NCI-H1105 (cell line): ENCODE measurements around the gene ST8SIA3.
"Not testable (repeated sequence)": the region's sequence is repeated elsewhere in the genome, so short reads cannot be mapped to it uniquely, and the experiment has no call there.

Experiments used
- DNase-seq: peaks from one replicate; lab custom pipeline; 2025; lab: John Stamatoyannopoulos, UW

The ST8SIA3 gene

DNA sequence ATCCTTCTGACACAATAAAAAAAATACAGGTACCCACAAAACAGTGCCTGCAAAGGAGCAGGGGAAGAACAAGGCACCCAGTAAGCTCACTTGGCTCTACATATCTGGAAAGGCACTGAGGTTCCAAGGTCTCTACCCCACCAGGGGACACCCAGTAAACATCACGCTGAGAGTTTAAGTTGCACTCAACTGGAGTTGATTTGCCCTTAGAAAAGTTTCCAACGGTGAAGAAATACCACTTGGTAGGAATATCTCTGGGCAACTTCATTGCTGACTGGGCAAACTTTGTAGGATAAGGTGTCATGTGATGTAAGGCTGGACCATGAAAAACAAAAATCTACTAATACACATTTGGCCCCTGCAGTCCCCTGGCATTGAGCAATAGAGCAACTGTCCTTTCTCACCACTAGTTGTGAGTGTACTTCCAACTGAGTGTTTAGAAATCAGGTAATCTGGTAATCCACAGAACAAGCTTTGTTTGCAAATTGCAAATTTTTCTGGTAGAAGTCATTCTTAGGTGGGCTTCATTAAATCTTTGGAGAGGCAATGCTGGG, 14.2 kb downstream of the ST8SIA3 start:
- no peak for DNase-seq

DNA sequence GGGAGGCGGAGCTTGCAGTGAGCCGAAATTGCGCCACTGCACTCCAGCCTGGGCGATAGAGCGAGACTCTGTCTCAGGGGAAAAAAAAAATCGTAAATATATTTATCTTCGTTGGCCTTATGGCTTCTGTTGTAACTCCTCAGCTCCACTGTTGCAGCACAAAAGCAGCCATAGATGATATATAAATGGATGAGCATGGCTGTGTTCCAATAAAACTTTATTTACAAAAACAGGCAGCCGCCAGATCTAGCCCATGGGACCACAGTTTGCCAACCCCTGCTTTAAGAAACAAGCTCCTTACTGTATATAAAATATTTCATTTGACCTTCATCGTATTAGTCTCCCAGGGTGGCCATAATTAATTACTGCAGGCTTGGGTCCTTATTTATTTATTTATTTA, 20.1 kb downstream of the ST8SIA3 start:
- no peak for DNase-seq

DNA sequence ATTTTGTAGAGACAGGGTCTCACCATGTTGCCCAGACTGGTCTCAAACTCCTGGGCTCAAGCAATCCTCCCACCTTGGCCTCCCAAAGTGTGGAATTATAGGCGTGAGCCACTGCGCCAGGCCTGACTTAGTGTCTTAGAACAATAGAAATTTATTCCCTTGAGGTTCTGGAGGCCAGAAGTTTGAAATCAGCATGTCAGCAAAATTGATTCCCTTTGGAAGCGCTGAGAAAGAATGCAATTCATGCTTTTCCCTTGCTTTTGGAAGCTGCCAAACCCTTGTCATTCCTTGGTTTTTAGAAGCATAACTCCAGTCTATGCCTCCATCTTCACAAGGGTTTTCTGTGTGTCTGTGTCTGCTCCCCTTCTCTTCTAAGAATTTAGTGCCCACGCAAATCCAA, 20.7 kb downstream of the ST8SIA3 start:
- DNase-seq = no peak

DNA sequence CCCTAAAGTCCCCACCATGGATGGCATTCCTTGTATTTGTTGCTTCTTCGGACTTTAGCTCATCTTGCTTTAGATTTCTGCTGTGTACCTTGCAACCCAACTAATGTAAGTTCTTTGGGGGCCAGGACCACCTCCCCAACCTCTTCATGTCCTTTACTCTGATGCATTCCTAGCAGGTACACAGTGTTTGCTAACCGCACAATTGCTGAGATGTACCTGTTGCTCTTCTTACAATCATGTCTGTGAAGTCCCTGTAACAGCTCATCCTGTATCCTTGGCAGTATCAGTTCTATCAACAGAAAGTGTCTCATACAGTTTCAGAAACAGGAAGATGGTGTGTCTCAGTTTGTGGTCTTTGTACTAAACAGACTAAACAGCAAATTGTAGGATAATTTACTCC, 24.1 kb downstream of the ST8SIA3 start:
- no peak for DNase-seq

DNA sequence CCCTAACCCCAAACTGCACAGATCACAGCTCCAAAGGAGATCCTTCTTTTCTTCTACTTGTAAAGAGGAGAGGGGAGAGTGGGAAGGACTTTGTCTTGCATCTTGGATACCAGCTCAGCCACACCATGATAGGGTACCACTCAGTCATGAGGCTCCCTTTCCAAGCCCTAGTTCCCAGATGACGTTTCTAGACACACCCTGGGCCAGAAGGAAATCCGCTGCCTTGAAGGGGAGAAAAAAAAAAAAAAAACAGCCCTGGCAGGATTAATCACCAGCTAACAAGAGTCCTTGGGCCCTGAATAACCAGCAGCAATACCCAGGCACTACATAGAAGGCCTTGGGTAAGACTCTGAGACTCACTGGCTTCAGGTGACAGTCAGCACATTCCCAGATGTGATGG, 36.9 kb downstream of the ST8SIA3 start:
- DNase-seq = no peak

DNA sequence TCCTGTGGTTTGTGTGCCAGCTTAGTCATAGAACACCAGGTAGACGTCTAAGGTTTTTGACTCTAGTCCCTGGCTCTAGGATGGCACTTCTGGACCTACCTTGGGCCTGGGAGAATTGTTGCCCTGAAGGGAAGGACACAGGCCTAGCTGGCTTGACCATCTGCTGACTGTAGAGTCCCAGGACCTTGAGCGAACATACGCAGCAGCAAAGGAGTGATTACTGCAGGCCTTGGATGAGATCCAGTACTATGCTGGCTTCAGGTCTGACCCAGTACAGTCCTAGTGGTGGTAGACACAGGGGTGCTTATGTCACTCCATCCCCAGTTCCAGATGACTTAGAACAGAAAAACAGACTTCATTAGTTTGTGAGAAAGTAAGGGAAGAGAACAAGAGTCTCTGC, 37.7 kb downstream of the ST8SIA3 start:
- DNase-seq = no peak

DNA sequence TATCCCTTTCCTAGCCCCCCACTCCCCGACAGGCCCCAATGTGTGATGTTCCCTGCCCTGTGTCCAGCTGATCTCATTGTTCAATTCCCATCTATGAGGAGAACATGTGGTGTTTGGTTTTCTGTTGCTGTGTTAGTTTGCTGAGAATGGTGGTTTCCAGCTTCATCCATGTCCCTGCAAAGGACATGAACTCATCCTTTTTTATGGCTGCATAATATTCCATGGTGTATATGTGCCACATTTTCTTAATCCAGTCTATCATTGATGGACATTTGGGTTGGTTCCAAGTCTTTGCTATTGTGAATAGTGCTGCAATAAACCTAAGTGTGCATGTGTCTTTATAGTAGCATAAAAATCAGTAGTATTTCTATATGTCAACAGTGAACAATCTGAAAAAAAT, 42.4 kb downstream of the ST8SIA3 start:
- DNase-seq = not testable (repeated sequence)

DNA sequence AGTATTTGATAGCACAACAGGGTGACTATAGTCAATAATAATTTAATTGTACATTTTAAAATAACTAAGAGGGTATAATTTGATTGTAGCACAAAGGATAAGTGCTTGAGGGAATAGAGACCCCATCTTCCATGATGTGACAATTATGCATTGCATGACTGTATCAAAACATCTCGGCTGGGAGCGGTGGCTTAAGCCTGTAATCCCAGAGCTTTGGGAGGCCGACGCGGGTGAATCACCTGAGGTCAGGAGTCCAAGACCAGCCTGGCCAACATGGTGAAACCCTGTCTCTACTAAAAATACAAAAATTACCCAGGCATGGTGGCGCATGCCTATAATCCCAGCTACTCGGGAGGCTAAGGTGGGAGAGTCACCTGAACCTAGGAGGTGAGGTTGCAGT, 44.5 kb downstream of the ST8SIA3 start:
- DNase-seq = not testable (repeated sequence)

DNA sequence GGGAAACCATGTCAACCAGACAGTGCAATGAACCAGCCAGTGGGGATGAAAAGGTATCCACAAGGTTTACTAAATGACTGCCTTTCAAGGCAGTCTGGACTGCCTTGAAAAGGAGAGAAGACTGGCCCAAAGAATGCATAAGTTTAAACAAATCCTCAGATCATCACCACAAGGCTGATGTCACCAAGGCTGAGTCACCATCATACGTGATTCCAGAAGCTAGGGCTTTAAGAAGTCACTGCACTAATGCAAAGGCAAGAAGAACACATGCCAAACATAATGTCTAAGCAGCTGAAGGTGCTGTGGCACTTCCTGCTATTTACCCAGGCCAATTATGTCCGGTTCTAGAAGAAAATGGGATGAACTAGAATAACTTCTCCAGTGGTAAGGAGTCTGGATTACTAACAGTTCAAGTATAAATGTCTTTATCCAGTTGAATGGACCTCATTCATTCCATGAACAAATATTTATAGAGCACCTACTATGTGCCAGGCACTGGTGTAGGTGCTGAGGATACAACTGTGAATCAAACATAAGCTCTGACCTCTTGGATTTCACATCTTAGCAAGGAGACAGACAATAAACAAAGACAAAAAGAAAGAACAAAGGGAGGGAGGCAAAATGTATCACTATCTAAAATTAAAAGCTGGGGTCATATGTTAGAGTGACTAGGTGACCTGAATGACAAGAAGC, 45.2 kb downstream of the ST8SIA3 start:
- no peak for DNase-seq

DNA sequence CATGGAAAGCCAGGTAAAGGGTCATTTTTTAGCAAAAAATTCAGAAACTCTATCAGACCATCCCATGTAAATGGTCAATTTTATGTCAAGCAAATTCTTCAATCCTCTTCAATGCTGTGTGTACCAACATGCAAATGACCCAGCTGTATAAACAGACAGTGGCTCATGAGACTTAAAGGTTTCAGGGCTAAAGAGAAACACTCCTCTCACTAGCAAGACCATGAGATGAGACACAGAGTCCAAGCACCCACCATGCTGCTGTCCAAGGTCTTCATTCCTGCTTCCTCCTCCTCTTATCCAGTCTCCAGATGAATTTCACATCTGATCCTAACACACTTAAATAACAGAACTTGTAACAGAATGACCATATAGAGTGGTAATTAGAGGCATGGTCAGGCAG, 52.0 kb downstream of the ST8SIA3 start:
- no peak for DNase-seq

DNA sequence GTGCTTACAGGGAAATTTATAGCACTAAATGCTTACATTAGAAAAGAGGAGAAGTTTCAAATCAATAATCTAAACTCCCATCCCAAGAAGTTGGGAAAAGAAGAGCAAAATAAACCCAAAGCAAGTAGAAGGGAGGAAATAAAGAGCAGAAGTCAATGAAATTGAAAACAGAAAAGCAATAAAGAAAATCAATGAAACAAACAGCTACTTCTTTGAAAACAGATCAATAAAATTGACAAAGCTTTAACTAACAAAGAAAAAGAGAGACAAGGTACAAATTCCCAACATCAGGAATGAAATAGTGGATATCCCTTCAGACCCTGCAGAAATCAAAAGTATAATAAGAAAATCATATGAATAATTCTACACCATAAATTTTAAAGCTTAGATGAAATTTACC, 57.3 kb downstream of the ST8SIA3 start:
- DNase-seq = no peak

DNA sequence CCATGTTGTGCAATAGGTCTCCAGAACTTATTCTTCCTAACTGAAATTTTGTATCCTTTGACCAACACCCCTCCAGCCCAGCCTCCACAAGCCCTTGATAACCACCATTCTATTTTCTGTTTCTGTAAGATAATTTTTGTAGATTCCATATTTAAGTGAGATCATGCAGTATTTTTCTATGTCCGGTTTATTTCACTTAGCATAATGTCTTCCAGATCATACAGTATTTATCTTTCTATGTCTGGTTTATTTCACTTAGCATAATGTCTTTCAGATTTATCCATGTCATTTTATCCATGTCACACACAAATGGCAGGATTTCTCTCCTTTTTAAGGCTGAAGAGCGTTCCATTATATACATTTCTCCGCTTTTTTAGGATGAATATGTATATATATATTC, 58.4 kb downstream of the ST8SIA3 start:
- no peak for DNase-seq

DNA sequence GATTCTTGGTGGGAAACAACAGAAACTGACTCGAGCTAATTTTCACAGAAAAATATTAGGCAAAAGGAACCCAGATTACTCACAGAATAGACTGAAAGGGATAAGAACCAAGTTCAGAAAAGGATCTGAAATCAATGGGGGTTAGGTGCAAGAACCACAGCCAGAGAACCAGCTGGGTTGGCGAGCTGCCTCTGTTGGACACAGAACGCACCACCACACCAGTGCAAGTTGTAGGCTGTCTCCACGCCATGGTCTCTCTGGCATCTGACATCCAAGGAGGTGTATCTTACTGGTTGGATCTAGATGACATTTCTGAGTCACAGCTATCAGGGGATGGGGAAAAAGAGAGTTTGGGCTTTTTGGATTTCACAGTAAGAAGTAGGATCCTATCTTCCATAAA, 64.2 kb downstream of the ST8SIA3 start:
- no peak for DNase-seq
